HG02610 (cell line): ENCODE results near the gene PPM1F.
"Not testable (repeated sequence)": the region's sequence is repeated elsewhere in the genome, so short reads cannot be mapped to it uniquely, and the experiment has no call there.

Experiments
- ATAC-seq: cut with Tn5 transposase; IDR thresholded peaks from one replicate; pipeline ENCODE4 v1.9.1; 2021; ENCODE audit warnings: mild to moderate bottlenecking, moderate library complexity; ENCODE audit not compliant: unreplicated experiment

PPM1F gene

DNA sequence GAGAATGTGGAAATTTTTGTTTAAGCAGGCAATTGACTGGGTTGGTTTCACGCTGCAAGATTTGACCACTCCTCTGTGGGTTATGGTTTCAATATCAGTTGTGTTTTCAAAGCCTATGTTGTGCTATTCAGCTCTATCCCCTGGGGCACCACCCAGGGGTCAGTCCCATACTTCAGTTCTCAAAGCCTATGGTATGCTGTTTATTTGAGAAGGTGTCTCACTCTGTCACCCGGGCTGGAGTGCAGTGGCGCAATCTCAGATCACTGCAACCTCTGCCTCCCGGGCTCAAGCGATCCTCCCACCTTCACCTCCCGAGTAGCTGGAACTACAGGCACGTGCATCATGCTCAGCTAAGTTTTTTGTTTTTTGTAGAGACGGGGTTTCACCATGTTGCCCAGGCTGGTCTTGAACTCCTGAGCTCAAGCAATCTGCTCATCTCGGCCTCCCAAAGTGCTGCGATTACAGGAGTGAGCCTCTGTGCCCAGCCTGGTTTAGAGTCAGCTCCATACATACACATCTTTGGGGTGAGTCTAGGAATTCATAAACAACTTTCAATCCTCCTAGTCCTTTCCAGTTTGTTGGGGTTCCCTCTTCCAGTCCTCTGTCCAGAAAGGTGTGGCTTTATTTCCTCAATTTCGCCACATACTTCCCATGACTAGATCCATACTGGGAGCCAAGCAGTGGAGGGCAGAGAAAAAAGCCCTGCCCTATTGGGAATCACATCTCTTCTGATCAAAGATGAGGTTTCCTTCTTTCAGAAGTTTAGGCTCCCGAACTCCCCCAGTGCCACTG is 50.2 kb downstream of the PPM1F start:
- ATAC-seq, result no peak

DNA sequence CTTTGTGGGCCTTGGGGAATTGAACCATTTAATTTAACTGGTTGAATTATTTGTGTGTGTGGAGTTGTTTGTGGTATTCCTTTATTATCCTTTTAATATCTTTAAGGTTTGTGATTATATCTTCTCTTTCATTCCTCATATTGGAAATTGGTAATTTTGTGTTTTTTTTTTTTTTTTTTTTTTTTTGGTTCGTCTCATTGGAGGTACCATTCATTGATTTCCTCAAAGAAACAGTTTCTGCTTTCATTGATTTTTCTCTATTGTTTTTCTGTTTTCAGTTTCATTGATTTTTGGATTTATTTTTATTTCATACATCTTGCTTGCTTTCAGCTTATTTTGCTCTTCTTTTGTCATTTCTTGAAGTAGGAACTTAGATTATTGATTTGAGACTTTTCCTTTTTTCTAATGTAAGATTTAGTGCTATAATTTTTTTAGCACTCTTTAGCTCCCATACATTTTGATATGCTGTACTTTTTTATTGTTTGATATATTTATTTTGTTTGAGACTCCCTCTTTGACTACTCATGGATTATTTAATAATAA is 54.2 kb downstream of the PPM1F start:
- no peak for ATAC-seq

DNA sequence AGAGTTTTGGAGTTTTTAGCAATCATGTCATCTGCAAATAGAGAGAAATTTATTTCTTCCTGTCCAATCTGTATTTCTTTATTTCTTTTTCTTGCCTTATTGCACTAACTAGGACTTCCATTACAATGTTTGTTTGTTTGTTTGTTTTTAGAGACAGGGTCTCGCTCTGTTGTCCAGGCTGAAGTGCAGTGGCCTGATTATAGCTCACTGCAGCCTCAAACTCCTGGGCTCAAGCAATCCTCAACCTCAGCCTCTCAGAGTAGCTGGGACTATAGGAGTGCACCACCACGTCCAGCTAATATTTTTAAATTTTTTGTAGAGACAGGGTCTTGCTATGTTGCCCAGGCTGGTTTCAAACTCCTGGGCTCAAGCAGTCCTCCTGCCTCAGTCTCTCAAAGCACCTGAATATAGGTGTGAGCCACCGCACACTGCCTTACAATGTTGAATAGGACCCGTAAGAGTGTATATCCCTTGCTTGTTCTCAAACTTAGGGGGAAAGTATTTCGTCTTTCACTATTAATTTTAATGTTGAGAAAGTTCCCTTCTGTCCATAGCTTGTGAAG is 55.6 kb downstream of the PPM1F start:
- no peak for ATAC-seq

DNA sequence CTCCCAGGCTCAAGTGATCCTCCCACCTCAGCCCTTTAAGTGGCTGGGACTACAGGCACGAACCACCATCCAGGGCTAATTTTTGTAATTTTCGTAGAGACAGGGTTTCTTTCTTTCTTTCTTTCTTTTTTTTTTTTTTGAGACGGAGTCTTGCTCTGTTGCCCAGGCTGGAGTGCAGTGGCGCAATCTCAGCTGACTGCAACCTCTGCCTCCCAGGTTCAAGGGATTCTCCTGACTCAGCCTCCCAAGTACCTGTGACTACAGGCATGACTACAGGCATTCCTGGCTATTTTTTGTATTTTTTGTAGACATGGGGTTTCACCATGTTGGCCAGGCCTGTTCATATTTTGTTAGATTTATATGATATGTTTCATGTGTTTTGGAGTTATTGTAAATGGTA is 56.4 kb downstream of the PPM1F start:
- not testable (repeated sequence) for ATAC-seq

DNA sequence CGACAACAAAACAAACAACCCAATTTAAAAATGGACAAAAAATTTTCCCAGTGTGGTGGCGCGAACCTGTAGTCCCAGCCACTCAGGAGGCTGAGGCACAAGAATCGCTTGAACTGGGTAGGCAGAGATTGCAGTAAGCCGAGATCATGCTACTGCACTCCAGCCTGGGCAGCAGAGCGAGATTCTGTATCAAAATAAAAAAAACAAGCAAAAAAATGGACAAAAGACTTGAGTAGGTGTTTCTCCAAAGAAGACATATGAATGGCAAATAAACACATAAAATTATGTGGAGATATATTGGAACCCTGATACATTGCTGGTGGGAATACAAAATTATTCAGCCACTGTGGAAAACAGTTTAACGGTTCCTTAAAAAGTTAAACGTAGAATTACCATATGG is 57.8 kb downstream of the PPM1F start:
- no peak for ATAC-seq

DNA sequence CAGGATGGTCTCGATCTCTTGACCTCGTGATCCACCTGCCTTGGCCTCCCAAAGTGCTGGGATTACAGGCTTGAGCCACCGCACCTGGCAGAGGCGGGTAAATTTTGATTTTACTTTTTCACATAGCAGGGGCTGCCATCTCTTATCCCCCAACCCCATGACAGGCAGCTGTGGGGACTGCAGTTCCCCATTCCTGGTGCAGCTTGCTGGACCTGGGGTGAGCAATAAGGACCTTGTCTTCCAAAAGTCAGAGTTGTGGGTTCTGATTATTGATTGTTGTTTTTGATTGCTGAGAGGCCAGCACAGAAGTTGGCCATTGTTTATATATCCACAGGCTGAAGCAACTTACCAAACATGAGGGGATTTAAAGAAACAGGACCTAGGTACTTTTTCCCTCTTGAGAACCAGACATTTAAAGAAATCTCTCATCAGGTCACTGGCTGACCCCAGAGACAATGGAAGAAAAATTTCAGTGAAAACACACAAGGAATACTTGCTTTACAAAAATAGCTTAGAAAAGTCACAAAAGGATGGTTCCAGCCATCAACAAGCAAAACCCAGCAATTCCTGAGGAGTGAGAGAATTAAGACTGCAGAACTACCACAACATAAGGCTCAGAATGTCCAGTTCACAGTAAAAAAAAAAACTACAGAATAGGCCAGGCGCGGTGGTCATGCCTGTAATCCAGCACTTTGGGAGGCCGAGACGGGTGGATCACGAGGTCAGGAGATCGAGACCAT is 63.2 kb downstream of the PPM1F start:
- ATAC-seq, result no peak

DNA sequence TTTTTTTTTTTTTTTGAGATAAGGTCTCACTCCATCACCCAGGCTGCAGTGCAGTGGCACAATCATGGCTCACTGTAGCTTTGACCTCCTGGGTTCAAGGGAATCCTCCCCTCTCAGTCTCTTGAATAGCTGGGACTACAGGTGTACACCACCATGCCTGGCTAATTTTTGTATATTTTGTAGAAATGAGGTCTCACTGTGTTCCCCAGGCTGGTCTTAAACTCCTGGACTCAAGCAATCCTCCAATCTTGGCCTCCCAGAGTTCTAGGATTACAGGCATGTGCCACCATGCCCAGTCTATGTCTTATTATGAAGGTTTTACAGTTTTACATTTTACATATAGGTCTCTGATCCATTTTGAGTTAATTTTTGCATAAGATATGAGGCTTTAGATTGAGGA is 64.8 kb downstream of the PPM1F start:
- ATAC-seq, result no peak

DNA sequence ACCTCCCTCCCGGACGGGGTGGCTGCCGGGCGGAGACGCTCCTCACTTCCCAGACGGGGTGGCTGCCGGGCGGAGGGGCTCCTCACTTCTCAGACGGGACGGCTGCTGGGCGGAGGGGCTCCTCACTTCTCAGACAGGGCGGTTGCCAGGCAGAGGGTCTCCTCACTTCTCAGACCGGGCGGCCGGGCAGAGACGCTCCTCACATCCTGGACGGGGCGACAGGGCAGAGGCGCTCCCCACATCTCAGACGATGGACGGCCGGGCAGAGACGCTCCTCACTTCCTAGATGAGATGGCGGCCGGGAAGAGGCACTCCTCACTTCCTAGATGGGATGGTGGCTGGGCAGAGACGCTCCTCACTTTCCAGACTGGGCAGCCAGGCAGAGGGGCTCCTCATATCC is 68.7 kb downstream of the PPM1F start:
- not testable (repeated sequence) for ATAC-seq

DNA sequence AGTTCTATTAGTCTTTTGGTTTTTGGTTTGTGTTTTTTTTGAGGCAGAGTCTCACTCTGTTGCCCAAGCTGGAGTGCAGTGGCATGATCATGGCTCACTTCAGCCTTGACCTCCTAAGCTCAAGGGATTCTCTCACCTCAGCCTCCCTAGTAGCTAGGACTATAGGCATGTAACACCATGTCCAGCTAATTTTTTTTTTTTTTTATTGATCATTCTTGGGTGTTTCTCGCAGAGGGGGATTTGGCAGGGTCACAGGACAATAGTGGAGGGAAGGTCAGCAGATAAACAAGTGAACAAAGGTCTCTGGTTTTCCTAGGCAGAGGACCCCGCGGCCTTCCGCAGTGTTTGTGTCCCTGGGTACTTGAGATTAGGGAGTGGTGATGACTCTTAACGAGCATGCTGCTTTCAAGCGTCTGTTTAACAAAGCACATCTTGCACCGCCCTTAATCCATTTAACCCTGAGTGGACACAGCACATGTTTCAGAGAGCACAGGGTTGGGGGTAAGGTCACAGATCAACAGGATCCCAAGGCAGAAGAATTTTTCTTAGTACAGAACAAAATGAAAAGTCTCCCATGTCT is 69.8 kb downstream of the PPM1F start:
- ATAC-seq, result not testable (repeated sequence)

DNA sequence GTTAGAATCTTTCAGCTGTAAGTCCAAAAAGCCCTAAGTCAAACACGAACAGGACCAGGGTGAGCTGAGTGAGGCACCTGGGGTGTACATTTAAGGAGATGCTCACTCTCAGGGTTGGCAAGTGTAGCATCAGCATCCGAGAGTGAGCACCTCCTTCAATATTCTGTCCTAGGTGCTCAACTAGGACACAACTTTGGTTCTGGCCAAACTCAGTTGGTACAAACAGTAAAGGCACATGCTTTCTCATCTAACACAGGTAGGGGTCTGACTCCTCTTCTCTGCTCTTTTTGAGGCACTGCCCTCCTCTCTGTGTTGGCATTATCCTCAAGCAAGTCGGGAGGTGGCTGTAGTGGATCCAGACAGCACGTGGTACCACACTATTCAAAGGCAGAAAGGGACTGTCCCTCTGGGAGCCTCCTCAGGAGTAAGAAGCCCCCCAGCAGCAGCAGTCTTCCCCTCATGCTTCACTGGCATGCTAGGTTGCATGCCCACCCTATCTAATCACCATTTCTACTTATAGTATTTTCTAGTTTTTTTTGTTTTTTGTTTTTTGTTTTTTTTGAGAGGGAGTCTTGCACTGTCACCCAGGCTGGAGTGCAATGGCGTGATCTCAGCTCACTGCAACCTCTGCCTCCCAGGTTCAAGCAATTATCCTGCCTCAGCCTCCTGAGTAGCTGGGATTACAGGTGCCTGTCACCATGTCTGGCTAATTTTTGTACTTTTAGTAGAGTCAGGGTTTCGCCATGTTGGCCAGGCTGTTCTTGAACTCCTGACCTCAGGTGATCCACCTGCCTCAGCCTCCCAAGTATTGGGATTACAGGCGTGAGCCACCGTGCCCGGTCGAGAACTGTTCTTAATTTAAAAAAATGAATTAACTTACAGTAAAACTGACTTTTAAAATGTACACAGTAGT is 70.6 kb downstream of the PPM1F start:
- no peak for ATAC-seq

DNA sequence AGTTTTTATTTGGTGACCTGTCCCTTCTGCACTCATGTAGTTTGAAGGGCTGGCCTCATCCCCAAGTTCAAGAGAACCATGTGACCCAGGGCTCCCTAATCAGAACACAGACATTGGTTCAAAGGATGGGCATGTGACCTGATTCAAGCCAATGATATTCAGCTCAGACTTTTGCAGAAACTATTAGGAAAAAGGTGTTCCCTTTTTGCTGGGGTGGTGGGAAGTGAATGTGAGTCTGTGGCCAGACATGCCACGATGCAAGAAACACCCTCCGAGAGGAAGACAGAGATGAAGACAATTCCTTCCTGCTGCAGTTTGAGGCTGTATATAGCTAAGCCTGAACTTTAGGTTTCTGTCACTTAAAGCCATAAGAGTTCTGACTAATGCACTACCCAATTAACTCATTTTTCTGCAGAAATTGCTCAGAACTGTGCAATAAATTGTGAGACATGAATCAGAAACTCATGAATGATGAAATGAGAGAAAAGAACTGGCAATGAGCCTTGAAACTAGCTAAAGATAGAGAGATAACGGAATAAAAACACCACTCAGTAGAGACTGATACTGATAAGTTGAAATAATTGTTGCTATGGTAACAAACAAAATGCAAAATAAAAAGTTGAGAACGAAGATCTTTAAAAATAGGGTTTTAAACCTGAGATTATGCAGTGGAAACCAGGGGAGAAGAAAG is 76.0 kb downstream of the PPM1F start:
- peak; percentile 79 for ATAC-seq

DNA sequence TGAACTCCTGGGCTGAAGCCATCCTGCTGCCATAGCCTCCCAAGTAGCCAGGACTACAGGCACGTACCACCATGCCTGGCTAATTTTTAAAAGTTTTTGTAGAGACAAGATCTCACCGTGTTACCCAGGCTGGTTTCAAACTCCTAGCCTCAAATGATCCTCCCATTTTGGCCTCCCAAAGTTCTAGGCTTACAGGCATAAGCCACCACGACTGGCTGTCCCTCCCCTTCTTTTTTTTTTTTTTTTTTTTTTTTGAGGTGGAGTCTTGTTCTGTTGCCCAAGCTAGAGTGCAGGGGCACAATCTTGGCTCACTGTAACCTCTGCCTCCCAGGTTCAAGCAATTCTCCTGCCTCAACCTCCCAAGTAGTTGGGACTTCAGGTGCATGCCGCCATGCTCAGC is 77.7 kb downstream of the PPM1F start:
- not testable (repeated sequence) for ATAC-seq

DNA sequence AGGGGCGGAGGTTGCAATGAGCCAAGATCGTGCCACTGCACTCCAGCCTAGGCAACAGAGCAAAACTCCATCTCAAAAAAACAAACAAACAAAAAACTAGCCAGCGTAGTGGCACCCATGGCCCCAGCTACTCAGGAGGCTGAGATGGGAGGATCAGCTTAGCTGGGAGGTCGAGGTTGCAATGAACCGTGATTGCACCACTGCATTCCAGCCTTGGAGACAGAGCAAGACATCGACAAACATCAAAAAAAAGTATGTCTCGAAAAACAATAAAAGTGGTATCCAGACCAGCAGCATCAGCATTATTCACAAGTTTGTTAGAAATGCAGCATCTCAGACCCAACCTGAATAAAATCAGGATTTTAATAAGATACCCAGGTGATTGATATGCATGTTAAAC is 79.0 kb downstream of the PPM1F start:
- no peak for ATAC-seq

DNA sequence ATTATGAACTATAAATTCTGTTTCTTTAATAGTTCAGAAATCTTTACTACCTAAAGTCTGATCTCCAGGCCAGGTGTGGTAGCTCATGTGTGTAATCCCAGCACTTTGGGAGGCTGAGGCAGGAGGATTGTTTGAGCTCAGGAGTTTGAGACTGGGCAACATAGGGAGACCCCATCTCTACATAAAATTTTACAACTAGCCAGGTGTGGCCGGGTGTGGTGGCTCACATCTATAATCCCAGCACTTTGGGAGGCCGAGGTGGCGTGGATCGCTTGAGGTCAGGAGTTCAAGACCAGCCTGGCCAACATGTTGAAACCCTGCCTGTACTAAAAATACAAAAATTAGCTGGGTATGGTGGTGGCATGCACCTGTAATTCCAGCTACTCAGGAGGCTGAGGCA is 79.9 kb downstream of the PPM1F start:
- not testable (repeated sequence) for ATAC-seq
